ENCODE measurements around the gene TEX14. TPM values are rescaled to one million over a fixed set of nuclear protein-coding genes. Genes with fewer than 3 reads are reported as not detected.

The TEX14 gene
- total RNA-seq, 2 donors from 2014 or later: 0.92 TPM; not detected in 1

- H3K36me3 ChIP-seq: no peaks in the 10 kb centered on the region
- no peak overlapping the region for H3K4me3 ChIP-seq
- no peaks in the 10 kb centered on the region for H3K9me3 ChIP-seq
- H3K27me3 ChIP-seq (replicated peaks; ENCODE audit: insufficient read depth): no peaks in the 10 kb centered on the region
- no peaks in the 10 kb centered on the region for H3K4me1 ChIP-seq (ENCODE audit: control insufficient read depth in 1 of 2, low read depth in 2 of 2)
- DNase-seq (ENCODE audit: low spot score) (no peak), ATAC-seq (ENCODE audit: insufficient number of reproducible peaks, low FRiP score, low read depth) (no peak)
- TF ChIP-seq CTCF (IDR thresholded peaks at IDR 0.05): no peak
- no peak overlapping the region for H3K27ac ChIP-seq
These were observed 37.0 kb upstream of the TEX14 start for GRCh38 chr17:58728798-58729197.

GRCh38 chr17:58722696-58723095 is 30.9 kb upstream of the TEX14 start:
- peaks cover 7% of the 10 kb centered on the region for H3K36me3 ChIP-seq
- no peak for TF ChIP-seq CTCF (IDR thresholded peaks at IDR 0.05)

GRCh38 chr17:58722274-58722673 is 30.4 kb upstream of the TEX14 start:
- peaks cover 7% of the 10 kb centered on the region for H3K36me3 ChIP-seq
- no peak for TF ChIP-seq CTCF (IDR thresholded peaks at IDR 0.05)
- H3K9me3 ChIP-seq: no peaks in the 10 kb centered on the region
- H3K4me1 ChIP-seq (ENCODE audit: control insufficient read depth in 1 of 2, low read depth in 2 of 2): no peaks in the 10 kb centered on the region
- no peak overlapping the region for H3K4me3 ChIP-seq
- no peak for ATAC-seq (ENCODE audit: insufficient number of reproducible peaks, low FRiP score, low read depth)
- DNase-seq (ENCODE audit: low spot score): no peak
- H3K27me3 ChIP-seq (replicated peaks; ENCODE audit: insufficient read depth): no peaks in the 10 kb centered on the region
- H3K27ac ChIP-seq: no peak overlapping the region

More at GRCh38 chr17:58722696-58723095, 30.9 kb upstream of the TEX14 start:
- no peaks in the 10 kb centered on the region for H3K9me3 ChIP-seq
- H3K4me3 ChIP-seq: no peak overlapping the region
- H3K27ac ChIP-seq: no peak overlapping the region
- DNase-seq (ENCODE audit: low spot score): no peak
- no peaks in the 10 kb centered on the region for H3K27me3 ChIP-seq (replicated peaks; ENCODE audit: insufficient read depth)
- no peaks in the 10 kb centered on the region for H3K4me1 ChIP-seq (ENCODE audit: control insufficient read depth in 1 of 2, low read depth in 2 of 2)
- no peak for ATAC-seq (ENCODE audit: insufficient number of reproducible peaks, low FRiP score, low read depth)

GRCh38 chr17:58710948-58711552 is 19.2 kb upstream of the TEX14 start:
- no peak overlapping the region for H3K27ac ChIP-seq
- no peaks in the 10 kb centered on the region for H3K27me3 ChIP-seq (replicated peaks; ENCODE audit: insufficient read depth)
- TF ChIP-seq CTCF (IDR thresholded peaks at IDR 0.05): peak; percentile 66
- peaks cover 12% of the 10 kb centered on the region for H3K36me3 ChIP-seq
- no peaks in the 10 kb centered on the region for H3K9me3 ChIP-seq
- no peak overlapping the region for H3K4me3 ChIP-seq
- H3K4me1 ChIP-seq (ENCODE audit: control insufficient read depth in 1 of 2, low read depth in 2 of 2): no peaks in the 10 kb centered on the region
- DNase-seq (ENCODE audit: low spot score) (no peak), ATAC-seq (ENCODE audit: insufficient number of reproducible peaks, low FRiP score, low read depth) (no peak)

GRCh38 chr17:58706351-58707140 is 14.7 kb upstream of the TEX14 start:
- peaks cover 7% of the 10 kb centered on the region for H3K36me3 ChIP-seq
- H3K27me3 ChIP-seq (replicated peaks; ENCODE audit: insufficient read depth): no peaks in the 10 kb centered on the region
- no peak overlapping the region for H3K4me3 ChIP-seq
- DNase-seq (ENCODE audit: low spot score): no peak
- no peaks in the 10 kb centered on the region for H3K9me3 ChIP-seq
- no peak overlapping the region for H3K27ac ChIP-seq
- ATAC-seq (ENCODE audit: insufficient number of reproducible peaks, low FRiP score, low read depth): no peak
- no peaks in the 10 kb centered on the region for H3K4me1 ChIP-seq (ENCODE audit: control insufficient read depth in 1 of 2, low read depth in 2 of 2)
- no peak for TF ChIP-seq CTCF (IDR thresholded peaks at IDR 0.05)

Data from thoracic aorta (tissue), 2 donors.